Measurements from ENCODE around the gene BCL2.

Gene BCL2

DNA sequence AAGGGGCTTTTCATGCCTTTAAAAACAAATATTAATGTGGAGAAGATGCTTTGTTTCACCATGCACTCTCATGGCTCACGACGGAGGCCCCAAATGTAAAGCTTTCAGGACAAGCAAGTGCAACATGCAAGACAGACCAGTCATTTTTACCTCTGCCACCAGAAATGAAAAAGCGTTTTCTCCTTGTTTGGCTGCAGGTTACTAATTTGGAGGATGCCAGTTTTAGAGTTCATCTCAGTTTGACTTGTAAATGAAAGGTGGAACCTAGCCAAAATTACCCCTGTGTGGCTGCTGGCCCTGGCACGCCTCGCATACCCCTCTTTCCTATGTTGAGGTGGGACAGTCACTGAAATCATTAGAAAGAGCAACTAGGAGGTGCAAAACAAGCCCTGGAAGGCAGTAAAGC, 138.6 kb downstream of the BCL2 start:
- no peak for DNase-seq (ENCODE audit: low spot score)

DNA sequence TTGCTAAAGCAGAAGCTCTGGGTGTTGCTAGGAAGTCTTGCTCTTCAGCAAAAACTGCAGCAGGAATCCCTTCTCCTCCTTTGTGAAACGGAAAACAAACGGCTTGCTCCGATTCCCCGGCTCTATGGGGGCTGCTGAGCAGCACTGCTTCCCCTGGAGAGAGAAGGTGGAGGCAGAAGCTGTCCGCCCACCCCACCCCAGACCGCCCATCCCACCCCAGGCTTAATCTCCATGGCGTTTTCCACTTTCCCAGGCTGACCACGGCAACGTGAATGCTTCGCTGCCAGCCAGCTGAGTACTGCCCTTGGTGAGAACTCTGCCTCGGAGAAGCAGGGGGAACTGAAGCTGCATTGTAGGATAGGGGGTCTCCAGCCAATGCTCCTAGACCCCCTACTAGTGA, 139.2 kb downstream of the BCL2 start:
- DNase-seq (ENCODE audit: low spot score): no peak

DNA sequence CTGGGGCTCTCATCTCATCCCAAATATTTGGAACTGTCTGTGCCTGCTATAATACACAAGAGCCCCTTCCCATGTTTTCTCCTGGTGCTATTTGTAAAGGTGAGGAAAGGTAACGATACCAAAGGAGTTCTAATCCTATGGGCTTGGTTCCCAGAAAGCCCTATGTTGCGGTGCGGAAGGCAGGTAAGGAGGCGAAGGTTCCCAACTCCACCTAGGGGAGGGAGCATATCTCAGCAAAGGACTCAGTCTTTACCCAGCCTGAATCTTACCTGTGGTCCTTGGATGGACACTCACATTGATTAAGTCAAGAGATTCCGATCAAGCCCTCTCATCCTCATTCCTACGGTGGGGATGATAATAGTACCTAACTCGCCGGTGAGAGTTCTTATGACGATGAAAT, 140.1 kb downstream of the BCL2 start:
- peak; percentile 37 for DNase-seq (ENCODE audit: low spot score)

DNA sequence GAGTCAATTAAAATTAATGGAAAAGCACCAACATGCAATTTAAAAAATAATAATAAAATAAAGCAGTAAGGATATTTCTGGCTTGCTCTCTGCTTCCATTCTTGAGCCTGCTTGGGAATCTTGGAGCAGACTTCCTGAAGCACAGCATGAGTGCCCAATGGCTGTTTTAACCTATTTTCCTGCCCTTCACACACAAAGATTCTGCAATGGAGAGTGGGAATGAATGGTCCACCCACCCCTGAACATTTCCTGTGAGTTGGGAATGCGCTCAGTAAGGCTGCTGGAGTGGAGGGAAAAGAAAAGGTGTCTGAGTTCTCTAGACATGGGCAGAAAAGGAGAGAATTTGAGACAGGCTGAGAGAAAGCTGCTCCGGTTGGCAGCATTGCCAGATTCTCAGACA, 140.6 kb downstream of the BCL2 start:
- DNase-seq (ENCODE audit: low spot score): peak; percentile 42

DNA sequence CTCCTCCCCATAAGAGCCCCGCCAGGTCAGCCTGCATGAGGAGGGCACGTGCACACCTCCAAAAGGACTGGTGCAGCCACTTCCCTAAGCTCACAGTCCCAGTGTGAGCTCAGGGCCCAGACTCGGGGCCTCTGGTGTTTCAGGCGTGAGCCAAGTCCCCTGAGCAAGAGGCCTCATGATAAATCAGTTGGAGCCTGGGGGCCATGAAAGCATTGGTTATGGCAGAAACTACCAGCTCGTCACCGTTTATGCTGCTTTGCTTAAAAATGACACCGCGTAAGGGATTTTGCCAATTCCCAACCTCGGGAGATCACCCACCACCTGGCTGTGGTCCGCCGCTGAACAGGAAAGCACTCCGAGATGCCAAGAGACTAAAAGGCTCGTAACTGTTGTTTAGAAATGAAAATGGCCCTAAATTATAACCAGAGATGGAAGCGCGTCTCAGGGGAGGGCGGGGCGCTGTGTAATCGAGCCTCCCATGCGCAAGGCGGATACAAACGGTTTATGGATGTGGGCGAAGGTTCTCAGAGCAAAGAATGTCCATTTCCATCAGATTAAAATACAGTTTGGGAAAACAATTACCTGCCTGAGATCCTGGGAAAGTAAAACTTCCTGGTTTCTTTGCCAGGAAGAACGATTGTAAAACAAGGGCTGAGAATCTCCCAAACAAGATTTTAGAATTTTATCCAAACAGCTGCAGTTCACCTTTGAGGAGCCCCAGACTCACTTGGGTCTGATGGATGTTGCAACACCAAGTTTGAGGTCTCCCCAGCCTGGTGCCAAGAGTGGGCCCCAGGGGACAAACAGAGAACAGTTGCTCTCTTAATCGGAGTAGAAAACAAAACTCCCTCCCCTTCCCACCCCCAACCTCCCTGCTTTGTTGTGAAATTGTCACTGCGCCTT, 141.4 kb downstream of the BCL2 start:
- peak; percentile 80 for DNase-seq (ENCODE audit: low spot score)

DNA sequence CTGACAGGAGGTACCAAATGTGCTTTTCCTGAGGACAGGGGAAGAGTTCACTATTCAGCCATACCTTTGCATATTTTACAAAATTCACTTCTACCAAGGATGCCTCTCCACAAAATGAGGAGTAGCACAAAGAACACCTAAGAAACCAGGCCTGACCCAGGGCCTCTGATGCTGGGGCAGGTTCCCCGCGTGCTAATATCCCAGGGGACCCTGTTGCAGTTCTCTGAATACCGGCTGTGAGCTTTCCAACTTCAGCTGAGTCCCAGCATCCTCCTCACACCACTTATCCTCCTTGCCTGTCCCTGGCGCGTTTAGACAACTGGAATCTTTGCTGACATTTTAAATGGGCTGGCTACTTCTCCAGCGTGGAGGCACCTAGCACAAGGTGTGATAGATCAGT, 142.3 kb downstream of the BCL2 start:
- peak; percentile 44 for DNase-seq (ENCODE audit: low spot score)

DNA sequence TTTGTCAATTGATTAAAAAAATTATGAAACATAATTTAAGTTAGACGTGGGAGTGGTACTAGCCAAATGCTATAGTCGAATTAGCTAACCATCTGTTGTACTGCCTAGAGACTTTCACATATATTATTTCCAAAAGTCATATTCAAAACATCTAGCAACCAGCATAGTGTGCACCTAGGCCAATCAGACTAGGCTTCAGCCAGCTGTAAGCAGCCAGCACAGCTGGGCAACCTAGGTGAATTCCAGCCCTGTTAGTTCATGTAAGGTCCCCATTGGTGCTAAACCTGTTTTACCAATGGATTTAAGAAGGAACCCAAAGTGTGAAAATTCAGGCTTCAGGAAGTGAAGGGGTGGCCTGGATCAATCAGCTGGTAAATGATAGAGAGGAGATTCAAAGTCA, 144.3 kb downstream of the BCL2 start:
- DNase-seq (ENCODE audit: low spot score): no peak

DNA sequence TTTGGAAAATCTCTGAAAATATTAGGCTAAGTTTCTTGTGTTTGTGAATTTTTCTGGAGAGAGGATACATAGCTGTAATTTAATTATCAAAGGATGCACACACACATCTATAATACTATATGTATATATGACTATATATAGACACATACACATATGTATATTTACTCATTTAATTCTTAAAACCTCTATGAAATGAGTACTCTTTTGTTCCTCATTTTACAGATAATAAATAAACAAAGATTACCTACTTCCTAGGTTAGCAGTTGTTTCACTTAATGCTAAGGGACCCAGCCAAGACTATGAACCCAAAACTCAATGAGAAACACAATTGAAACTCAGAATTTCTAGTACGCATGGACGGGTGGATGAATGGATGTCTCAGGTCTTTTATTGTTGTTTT, 145.6 kb downstream of the BCL2 start:
- DNase-seq (ENCODE audit: low spot score): no peak

DNA sequence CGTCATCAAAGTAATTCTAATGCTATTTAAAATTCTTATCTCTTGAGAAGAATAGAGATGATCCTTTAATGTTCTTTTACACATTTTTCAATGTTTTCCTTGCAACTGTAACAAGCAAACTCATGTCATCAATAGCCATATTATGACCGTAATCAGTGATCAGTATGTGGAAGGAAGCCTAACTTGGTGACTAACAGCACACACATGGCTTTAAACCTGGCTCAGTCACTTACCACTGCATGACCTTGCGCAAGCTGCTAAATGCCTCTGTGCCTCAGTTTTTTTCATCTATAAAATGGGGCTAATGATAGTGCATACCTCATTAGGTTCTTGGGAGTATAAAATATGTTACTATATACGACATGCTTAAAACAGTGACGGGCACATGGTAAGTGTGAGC, 149.7 kb downstream of the BCL2 start:
- DNase-seq (ENCODE audit: low spot score): no peak

DNA sequence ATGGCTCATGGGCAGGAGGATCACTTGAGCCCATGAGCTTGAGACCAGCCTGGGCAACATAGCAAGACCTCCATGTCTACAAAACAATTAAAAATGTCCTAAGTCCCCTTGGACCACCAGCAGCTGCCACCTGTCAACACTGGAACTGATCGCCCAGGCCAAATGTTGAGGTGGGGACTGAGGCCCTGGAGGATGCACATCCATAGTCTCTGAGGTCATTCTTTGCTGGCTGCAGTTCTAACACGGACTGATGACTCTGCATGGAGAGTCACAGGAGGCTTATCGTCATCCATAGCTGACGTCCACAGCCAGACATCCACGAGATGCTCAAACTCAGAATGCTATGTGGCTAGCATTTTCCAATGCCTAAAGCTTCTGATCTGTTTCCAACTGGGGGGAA, 151.3 kb downstream of the BCL2 start:
- peak; percentile 23 for DNase-seq (ENCODE audit: low spot score)

DNA sequence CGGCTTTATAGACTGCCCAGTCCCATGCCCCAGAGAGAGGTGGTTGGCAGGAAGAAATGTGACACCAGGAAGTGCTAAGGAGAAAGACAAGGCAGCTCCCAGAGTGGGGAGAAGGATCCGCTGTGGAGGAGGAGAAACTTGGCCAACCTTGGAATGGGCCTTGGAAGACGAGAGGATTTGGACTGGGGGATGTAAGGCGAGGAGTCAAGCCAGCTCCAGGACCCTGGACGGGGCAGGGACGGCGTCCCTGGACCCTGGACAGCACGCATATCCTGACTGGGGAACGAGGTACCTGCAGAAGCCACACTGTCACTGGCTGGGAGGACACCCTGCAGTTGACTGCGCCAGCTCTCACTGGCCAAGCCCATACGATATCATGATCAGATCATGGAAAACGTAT, 153.4 kb downstream of the BCL2 start:
- peak; percentile 22 for DNase-seq (ENCODE audit: low spot score)

DNA sequence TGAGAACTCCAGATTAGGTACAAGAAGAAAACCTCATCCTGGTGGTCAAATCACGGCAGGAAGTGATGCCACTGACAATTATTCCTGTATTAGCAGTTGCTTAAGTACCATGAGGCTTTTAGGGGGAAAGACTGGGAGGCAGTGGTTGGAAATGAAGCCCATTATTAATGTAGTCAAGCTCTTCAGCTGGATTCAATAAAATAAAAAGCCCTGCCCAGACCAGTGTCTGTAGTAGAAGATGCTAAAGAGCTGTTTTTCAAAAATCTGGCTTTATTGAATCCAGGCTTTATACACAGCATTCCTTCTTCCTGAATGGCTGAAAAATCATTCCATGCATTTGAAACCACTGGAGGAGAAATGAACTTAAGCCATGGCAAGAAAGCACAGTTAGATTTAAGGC, 155.2 kb downstream of the BCL2 start:
- peak; percentile 11 for DNase-seq (ENCODE audit: low spot score)

DNA sequence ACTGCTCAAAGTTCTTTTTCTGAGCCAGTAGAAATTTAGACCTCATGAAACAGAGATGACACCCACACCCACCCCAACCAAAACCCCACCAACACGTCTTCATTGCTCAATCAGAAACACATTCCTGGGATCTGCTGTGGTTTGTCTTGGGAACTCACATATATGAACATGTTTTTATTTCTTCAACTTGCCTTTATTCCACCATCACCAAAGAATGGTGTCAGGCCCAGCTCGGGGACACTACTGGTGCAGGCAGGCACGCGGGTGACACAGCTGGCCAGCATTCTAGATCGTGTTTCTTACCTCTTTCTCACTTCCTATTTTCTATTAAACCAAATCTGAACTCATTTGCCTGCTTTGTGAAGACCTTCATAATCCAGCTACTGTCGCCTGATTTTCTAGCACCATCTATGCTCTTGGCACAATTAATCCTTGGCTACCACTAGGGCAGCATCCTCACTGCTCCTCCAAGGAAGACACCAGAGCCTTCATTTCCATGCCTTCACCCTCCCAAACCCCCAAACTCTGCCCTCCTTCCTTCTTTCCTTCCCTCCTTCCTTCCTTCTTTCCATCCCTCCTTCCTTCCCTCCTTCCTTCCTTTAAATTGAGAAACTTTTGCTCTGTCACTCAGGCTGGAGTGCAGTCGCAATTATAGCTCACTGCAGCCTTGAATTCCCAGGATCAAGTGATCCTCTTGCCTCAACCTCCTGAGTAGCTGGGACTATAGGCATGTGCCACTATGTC, 157.1 kb downstream of the BCL2 start:
- DNase-seq (ENCODE audit: low spot score): peak; percentile 40

DNA sequence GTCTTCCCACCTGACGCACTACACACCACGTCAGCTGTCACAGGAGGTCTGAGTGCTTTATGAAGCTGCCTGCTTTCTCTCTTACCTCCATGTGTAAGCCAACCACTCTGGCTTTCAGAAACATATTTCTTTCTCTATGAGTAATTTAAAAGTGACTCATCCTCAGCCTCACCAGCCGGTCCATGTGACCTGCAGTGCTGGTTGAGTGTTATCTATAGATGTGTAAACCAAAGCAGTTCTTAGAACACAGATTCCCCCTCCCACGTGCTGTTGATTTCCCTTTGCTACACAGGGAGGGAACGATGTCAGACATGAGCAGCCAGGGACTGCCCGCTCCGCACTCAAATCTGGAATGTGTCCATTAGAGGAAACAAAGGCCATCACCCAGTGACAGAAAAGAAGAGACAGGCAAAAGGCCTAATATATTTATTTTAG, 157.8 kb downstream of the BCL2 start:
- DNase-seq (ENCODE audit: low spot score): peak; percentile 50

DNA sequence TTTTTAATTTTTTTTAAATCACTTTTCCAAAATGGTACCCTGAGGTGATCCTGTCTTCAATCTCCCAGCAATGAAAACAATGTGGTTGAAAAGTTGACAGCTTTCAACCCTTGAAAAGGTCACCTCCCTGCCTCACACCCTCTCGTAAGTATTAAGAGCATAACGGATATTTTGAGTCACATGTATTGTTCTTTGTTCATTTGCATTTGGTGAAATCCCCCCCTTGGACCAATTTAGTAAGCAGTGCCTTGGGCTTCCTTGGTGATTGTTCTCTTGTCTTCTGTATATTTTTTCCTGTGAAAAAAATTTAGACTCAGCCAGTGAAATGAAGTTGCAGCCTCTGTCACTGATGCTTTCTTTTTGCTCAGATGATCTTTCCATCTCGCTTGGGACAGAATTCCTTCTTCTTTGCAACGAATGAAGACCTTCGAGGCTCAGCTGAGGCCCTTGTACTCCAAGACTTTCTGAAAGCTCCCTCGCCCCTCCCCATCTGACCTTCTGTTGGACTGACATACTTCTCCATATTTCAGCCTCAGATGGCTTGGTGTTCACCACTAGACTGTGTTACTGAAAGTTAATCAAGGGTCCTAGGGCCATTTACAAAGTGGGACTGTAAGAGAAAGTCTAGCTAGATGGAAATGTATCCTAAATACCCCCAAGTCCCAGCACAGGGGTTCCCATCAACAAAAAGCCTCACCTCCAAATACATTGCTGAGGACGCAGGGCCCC, 158.4 kb downstream of the BCL2 start:
- DNase-seq (ENCODE audit: low spot score): no peak

DNA sequence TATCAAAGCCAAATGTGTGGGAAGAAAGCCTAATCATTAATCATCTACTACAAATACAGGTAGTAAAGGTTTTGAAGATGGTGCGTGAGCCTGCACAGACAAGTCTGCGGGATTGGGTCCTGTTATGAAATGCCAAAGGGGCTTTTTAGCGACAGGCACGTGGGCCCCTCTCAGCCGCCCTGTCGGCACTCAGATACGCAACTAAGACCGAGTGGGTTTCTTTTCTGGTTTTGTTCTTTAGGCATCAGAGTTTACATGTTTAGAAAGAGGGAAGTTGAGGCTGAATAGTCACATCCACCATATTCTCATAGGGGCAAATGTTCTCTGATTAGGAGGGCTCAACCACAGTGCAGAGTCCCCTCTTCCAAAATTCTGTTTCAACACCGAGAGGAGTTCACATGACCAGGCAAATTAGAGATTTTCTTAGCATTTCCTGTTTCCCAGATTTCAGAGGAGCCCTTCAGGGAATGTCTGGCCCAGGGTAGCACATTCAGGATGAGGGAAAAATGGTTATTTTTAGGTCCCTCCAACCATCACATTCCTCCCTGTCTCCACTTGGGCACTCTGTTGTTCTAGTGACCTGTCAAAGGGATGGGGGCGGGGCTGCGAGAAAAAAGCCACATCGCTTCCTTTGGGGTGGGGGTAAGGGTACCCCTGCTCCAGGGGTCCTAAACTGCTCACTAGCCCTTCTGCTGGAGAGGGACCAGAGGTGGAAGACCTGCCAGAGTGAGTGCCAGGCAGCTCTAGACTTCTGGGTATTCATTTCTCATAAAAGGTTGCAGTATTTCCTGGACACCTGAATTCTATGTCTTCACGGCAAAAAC, 159.2 kb downstream of the BCL2 start:
- DNase-seq (ENCODE audit: low spot score): peak; percentile 50

DNA sequence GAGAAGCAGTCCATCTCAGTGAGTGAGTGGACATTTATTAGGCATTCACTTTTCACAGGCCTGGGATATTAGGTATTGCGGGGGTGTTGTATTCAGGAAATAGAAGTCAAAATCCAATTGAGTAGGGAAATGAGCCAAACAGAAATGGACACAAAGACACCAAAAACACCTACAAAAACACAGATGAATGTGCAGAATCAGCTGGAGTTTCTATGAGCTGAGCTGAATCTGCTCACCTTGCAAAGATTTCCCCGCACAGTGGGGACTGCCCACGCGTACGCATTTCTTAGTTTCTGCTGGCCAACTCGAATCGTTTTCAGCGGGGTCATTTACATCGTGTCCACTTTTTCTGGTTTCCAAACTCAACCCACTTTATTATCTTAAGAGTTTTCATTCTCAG, 160.0 kb downstream of the BCL2 start:
- no peak for DNase-seq (ENCODE audit: low spot score)

DNA sequence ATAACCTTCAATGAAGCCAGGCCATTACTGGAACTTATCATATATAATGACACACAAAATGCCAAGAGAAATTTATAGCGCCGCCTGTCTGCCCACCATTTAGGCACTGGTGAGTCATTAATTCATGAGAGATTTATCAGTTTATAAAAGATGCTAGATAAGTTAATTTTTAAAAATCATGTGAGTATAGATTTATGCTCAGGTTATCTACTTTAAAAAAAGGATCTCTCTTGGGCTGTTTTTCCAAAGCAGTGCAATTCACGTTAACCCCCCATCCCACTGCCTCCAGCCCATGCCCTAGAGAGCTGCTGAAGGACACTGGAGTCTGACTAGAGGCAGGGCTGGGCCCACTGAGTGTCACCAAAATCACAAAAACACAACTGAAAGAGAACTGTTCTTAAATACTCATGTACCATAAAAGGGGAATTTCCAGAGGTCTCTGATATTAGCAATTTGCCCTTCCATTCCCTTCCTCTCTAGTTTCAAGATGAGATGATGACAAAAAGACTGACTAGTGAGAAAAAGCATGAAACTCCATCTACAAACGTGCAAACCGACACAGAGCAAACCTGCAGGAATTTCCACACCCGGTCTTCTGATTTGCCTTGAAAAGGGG, 160.8 kb downstream of the BCL2 start:
- peak; percentile 28 for DNase-seq (ENCODE audit: low spot score)

DNA sequence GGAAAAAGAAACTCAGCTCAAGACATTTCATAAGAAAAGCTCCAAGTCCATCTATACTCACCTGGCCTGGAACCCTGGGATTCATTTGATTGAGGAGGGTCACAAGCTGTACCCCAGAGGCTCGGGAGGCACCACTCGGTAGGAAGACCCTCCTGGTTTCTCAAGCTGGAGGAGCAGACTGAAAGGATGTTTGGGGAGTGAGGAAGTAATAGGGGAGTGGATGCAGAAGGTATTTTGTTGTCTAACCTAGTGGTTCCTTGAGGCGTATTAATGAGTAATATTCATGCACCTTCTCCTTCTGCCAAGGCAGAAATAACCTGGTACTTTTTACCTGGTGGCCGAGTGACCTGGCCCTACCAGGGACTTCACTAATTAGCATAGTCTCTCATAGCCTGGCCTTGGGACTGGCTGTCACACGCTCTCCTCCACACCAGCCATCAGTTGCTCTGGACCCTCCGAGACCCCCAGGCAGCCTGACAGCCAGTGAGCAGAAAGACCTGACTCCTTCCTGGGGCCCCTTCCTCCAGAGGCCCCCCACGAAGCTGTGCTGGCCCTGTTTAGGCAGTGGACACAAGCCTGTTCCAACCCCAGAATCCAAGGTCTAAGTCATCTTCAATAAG, 161.4 kb downstream of the BCL2 start:
- DNase-seq (ENCODE audit: low spot score): peak; percentile 34

DNA sequence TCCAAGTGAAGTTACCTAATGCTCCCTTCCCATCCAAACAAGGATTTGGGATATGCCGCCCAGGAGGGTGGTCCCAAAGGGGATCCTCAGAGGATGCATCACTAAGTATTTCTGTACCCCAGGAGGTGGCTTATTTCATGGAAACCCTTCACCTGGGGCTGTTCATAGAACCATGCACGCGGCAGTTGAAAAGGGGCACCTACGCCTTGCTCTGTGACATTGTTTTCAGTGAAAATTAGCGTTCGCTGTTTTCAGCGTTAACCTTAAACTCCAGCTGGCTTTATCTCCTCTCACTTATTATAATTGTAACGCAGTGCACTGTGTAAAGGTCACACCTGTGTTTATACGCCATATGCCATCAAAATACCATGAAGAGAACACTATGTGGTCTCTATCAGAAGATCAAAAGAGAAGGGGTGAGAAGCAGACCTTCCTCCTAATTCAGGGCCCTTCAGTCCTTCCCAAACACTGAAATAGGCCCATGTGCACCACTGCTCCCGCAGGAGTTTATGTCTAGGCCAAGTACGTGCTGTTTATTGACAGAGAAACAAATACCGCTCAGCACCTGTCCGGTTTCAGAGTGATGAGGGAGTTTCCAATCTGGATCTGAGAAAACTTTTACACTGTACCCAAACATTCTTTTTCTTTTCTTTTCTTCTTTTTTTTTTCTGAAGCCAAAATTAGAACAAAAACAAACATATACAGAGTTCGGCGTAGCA, 162.1 kb downstream of the BCL2 start:
- peak; percentile 48 for DNase-seq (ENCODE audit: low spot score)

Data from left forelimb (tissue), 1 donor.